SK-N-SH (cell line): ENCODE data around the gene BLID. TPM values are rescaled to one million over a fixed set of nuclear protein-coding genes. Genes with fewer than 3 reads are reported as not detected.

Experiments
- CTCF ChIA-PET: fragments of 300-600, 350-600 bp; formaldehyde crosslinking; extraction: SDS; loops from one replicate; lab custom pipeline; 2021; lab: Yijun Ruan, JAX
- POLR2A ChIA-PET: fragments of 350-600 bp; sonication (Branson Sonifier 250); formaldehyde crosslinking; extraction: SDS; loops from one replicate; lab custom pipeline; 2020; ENCODE audit warnings: antibody characterized with exemption, inconsistent platforms; lab: Yijun Ruan, JAX
- DNase-seq: peaks from one replicate; pipeline ENCODE4 v3.0.0; 2012
- H2AFZ ChIP-seq: fragments of 200-600 bp; sonication (generic); 2 replicates; pipeline ENCODE4 v1.8.1; 2016; ENCODE audit warnings: antibody characterized with exemption, mild to moderate bottlenecking, low read depth
- H3F3A ChIP-seq: fragments of 200-600 bp; sonication (generic); replicated peaks from 2 replicates; pipeline ENCODE3; 2016; ENCODE audit warnings: antibody characterized with exemption, mild to moderate bottlenecking; ENCODE audit not compliant: insufficient read depth
- H3K27ac ChIP-seq, 2 experiments: fragments of 200-500 bp in 1 of 2; fragments of 200-600 bp in 1 of 2; sonication (Bioruptor generic) in 1 of 2; sonication (generic), shearing (Covaris generic) in 1 of 2; 2 replicates each; pipeline versions ENCODE4 v1.5.1 to v1.6.1; 2014 to 2016; ENCODE audit warnings: low read depth in 2 of 2, inconsistent platforms in 1 of 2, low read length in 1 of 2, mild to moderate bottlenecking in 1 of 2, mixed read lengths in 1 of 2
- H3K27me3 ChIP-seq: fragments of 200-600 bp; sonication (generic), shearing (Covaris generic); 2 replicates; pipeline ENCODE4 v1.6.1; 2016; ENCODE audit warnings: mixed run types; ENCODE audit not compliant: insufficient read depth
- H3K36me3 ChIP-seq, 2 experiments: fragments of 200-500 bp in 1 of 2; fragments of 200-600 bp in 1 of 2; sonication (Bioruptor generic) in 1 of 2; sonication (generic) in 1 of 2; replicated peaks in 1 of 2; 2 replicates each; pipeline versions ENCODE3 to v1.5.1; 2014 to 2016; ENCODE audit warnings: low read length in 1 of 2, mild to moderate bottlenecking in 1 of 2; ENCODE audit not compliant: insufficient read depth in 2 of 2, control insufficient read depth in 1 of 2
- H3K4me1 ChIP-seq, 2 experiments: fragments of 200-500 bp in 1 of 2; fragments of 200-600 bp in 1 of 2; sonication (Bioruptor generic) in 1 of 2; sonication (generic), shearing (Covaris generic) in 1 of 2; 2 replicates each; pipeline versions ENCODE4 v1.5.1 to v1.6.1; 2014 to 2016; ENCODE audit warnings: low read depth in 1 of 2, low read length in 1 of 2, mixed run types in 1 of 2; ENCODE audit not compliant: insufficient read depth in 2 of 2, control insufficient read depth in 1 of 2
- H3K4me2 ChIP-seq: fragments of 200-600 bp; sonication (generic), shearing (Covaris generic); 2 replicates; pipeline ENCODE4 v1.6.1; 2017; ENCODE audit warnings: mixed run types
- H3K4me3 ChIP-seq, 2 experiments: fragments of 200-500 bp in 1 of 2; fragments of 200-600 bp in 1 of 2; sonication (Bioruptor generic) in 1 of 2; sonication (generic), shearing (Covaris generic) in 1 of 2; 2 replicates each; pipeline versions ENCODE4 v1.5.1 to v1.8.1; 2014 to 2016; ENCODE audit warnings: low read depth in 2 of 2, inconsistent platforms in 1 of 2, low read length in 1 of 2, mild to moderate bottlenecking in 1 of 2, mixed read lengths in 1 of 2, moderate library complexity in 1 of 2
- H3K79me2 ChIP-seq: fragments of 200-600 bp; sonication (generic); 2 replicates; pipeline ENCODE4 v1.8.1; 2017; ENCODE audit warnings: mild to moderate bottlenecking; ENCODE audit not compliant: insufficient read depth
- H3K9ac ChIP-seq: fragments of 200-600 bp; sonication (generic); 2 replicates; pipeline ENCODE4 v1.6.1; 2017; ENCODE audit warnings: mixed run types
- H3K9me2 ChIP-seq: fragments of 200-600 bp; sonication (generic); 2 replicates; pipeline ENCODE4 v1.6.1; 2017; ENCODE audit warnings: mixed run types
- H3K9me3 ChIP-seq: fragments of 200-600 bp; sonication (generic); 2 replicates; pipeline ENCODE4 v1.6.1; 2017; ENCODE audit warnings: mixed run types, mild to moderate bottlenecking, moderate library complexity
- H4K20me1 ChIP-seq: fragments of 200-600 bp; sonication (generic); 2 replicates; pipeline ENCODE4 v1.6.1; 2017; ENCODE audit warnings: mild to moderate bottlenecking, mixed run types; ENCODE audit not compliant: insufficient read depth
- EP300 ChIP-seq, 2 experiments: IDR thresholded peaks; 2 replicates each; pipeline versions ENCODE4 v1.4.0 to v1.6.1; 2012; ENCODE audit warnings: borderline replicate concordance in 1 of 2, low read depth in 1 of 2, low read length in 1 of 2
- EZH2phosphoT487 ChIP-seq: fragments of 200-600 bp; sonication (generic); IDR thresholded peaks from 2 replicates; pipeline ENCODE4 v1.6.1; 2017; ENCODE audit warnings: low read depth, mixed run types, mild to moderate bottlenecking, antibody characterized with exemption, moderate library complexity, borderline replicate concordance
- FOSL2 ChIP-seq: IDR thresholded peaks from 2 replicates; pipeline ENCODE4 v1.4.0; 2012; ENCODE audit warnings: low read depth, mild to moderate bottlenecking, moderate library complexity, borderline replicate concordance
- RCOR1 ChIP-seq: fragments of 150-350 bp; IDR thresholded peaks from 2 replicates; pipeline ENCODE4 v1.6.1; 2017; ENCODE audit warnings: antibody characterized with exemption, low read length
- TCF12 ChIP-seq: IDR thresholded peaks from 2 replicates; pipeline ENCODE4 v1.4.0; 2012
- YY1 ChIP-seq: IDR thresholded peaks from 2 replicates; pipeline ENCODE4 v1.4.0; 2012; ENCODE audit warnings: low read depth, mild to moderate bottlenecking
- polyA plus RNA-seq, 3 experiments: library from polyadenylated mRNA; depleted of rRNA; stranded (reverse); fragments of >200 nt; gene quantifications; 2 replicates each; pipeline ENCODE4 v1.2.3, GENCODE V29; 2012
- TF ChIP-seq, protein P1 (sequence below): IDR thresholded peaks from 2 replicates; pipeline ENCODE4 v1.4.0; 2012; ENCODE audit warnings: low read depth, borderline replicate concordance
- TF ChIP-seq, protein P2 (sequence below): IDR thresholded peaks from 2 replicates; pipeline ENCODE4 v1.6.1; 2012; ENCODE audit warnings: mild to moderate bottlenecking, low read depth, low read length, moderate library complexity
- TF ChIP-seq, protein P3 (sequence below): IDR thresholded peaks from 2 replicates; pipeline ENCODE4 v1.4.0; 2012; ENCODE audit warnings: low read depth, borderline replicate concordance
- TF ChIP-seq, protein P4 (sequence below): IDR thresholded peaks from 2 replicates; pipeline ENCODE4 v1.4.0; 2012; ENCODE audit warnings: low read depth
- TF ChIP-seq, protein P5 (sequence below): fragments of 200-600 bp; sonication (generic); IDR thresholded peaks from 2 replicates; pipeline ENCODE4 v1.6.1; 2017; ENCODE audit warnings: antibody characterized with exemption, mild to moderate bottlenecking, moderate library complexity
- TF ChIP-seq, protein P6 (sequence below): IDR thresholded peaks from 2 replicates; pipeline ENCODE4; 2012

The BLID gene
- polyA plus RNA-seq, 1 of the 3 experiments (the other 2 are of a cell fraction) = not detected

DNA sequence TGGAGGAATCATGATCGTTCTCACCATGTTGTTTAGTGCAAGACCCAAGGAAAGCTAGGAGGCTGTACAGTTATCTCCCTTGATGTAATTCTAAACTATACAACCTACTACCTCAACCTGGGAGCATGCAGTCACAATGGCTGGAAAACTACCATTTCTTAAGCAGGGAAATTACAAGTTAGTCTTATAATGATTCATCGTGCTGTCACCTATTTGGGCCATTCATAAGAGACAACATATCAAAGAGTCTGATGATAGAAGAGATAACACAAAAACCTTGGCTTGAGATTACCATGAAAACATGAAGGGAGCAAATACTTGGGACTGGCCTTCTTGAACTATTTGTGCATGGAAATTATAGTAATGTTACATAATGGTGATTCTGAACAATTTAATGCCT, 30.5 kb upstream of the BLID start (continued):
- TF ChIP-seq, protein P1, sequence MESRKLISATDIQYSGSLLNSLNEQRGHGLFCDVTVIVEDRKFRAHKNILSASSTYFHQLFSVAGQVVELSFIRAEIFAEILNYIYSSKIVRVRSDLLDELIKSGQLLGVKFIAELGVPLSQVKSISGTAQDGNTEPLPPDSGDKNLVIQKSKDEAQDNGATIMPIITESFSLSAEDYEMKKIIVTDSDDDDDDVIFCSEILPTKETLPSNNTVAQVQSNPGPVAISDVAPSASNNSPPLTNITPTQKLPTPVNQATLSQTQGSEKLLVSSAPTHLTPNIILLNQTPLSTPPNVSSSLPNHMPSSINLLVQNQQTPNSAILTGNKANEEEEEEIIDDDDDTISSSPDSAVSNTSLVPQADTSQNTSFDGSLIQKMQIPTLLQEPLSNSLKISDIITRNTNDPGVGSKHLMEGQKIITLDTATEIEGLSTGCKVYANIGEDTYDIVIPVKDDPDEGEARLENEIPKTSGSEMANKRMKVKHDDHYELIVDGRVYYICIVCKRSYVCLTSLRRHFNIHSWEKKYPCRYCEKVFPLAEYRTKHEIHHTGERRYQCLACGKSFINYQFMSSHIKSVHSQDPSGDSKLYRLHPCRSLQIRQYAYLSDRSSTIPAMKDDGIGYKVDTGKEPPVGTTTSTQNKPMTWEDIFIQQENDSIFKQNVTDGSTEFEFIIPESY = no peak
- peak; percentile 69; the same call in 1 of the 2 replicates for TF ChIP-seq TCF12
- TF ChIP-seq, protein P2, sequence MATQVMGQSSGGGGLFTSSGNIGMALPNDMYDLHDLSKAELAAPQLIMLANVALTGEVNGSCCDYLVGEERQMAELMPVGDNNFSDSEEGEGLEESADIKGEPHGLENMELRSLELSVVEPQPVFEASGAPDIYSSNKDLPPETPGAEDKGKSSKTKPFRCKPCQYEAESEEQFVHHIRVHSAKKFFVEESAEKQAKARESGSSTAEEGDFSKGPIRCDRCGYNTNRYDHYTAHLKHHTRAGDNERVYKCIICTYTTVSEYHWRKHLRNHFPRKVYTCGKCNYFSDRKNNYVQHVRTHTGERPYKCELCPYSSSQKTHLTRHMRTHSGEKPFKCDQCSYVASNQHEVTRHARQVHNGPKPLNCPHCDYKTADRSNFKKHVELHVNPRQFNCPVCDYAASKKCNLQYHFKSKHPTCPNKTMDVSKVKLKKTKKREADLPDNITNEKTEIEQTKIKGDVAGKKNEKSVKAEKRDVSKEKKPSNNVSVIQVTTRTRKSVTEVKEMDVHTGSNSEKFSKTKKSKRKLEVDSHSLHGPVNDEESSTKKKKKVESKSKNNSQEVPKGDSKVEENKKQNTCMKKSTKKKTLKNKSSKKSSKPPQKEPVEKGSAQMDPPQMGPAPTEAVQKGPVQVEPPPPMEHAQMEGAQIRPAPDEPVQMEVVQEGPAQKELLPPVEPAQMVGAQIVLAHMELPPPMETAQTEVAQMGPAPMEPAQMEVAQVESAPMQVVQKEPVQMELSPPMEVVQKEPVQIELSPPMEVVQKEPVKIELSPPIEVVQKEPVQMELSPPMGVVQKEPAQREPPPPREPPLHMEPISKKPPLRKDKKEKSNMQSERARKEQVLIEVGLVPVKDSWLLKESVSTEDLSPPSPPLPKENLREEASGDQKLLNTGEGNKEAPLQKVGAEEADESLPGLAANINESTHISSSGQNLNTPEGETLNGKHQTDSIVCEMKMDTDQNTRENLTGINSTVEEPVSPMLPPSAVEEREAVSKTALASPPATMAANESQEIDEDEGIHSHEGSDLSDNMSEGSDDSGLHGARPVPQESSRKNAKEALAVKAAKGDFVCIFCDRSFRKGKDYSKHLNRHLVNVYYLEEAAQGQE = no peak
- no peak for TF ChIP-seq RCOR1

DNA sequence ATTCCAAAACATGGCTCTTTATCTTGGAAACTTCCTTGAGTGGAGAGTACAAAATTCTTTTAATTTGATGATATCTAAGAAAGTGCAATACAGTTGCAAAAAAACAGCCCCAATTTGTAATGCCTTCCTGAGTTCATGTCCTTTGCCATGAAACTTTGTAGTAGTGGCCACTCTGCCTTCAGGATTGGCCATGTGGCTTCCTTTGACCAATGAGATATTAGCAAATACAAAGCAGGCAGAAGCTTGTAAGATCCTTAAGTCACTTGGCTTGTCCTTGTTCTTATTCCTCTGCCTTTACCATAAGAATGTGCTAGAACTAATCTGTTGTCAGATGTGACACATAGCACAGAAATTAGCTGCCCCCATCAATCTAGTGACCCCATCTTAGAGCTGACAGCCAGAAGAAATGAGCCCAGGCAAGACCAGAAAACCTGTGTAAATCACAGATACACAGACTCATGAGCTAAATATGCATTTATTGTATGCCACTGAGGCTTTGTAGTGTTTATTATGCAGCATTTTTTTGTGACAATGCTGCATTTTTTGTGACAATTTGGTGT, 29.8 kb upstream of the BLID start:
- ChIA-PET CTCF (interaction anchor here (0.7 to 1.2 kb wide), 2 partner anchors 44 to 55 kb away, joined by 3 read pairs; no protein-coding TSS in a partner anchor), POLR2A (no interaction called here)
- H3K27me3 ChIP-seq = no peaks in the 10 kb centered on the region
- H3K9ac ChIP-seq = no peak overlapping the region
- H3F3A ChIP-seq = peaks cover 99% of the 10 kb centered on the region
- no peak for DNase-seq
- H3K4me1 ChIP-seq = peaks cover 2 to 57% of the 10 kb centered on the region in 2 experiments; a peak in 3 of 4 replicates
- H3K36me3 ChIP-seq = peaks cover 0 to 84% of the 10 kb centered on the region in 2 experiments
- peaks cover 75% of the 10 kb centered on the region for H4K20me1 ChIP-seq
- no peaks in the 10 kb centered on the region for H3K9me3 ChIP-seq
- H3K4me2 ChIP-seq = peak overlapping the region; percentile 18; the same call in 1 of the 2 replicates
- H3K9me2 ChIP-seq = no peaks in the 10 kb centered on the region
- no peak overlapping the region for H3K4me3 ChIP-seq
- no peak overlapping the region for H2AFZ ChIP-seq
- H3K79me2 ChIP-seq = peaks cover 100% of the 10 kb centered on the region
- H3K27ac ChIP-seq = peak overlapping the region in 1 of 2 experiments; percentile 98
- TF ChIP-seq, protein P2 = no peak
- TF ChIP-seq FOSL2 = no peak
- TF ChIP-seq, protein P3, sequence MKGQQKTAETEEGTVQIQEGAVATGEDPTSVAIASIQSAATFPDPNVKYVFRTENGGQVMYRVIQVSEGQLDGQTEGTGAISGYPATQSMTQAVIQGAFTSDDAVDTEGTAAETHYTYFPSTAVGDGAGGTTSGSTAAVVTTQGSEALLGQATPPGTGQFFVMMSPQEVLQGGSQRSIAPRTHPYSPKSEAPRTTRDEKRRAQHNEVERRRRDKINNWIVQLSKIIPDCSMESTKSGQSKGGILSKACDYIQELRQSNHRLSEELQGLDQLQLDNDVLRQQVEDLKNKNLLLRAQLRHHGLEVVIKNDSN = peak; percentile 65; the same call in 1 of the 2 replicates
- TF ChIP-seq EP300 (IDR thresholded peaks at IDR 0.05; ENCODE audit: borderline replicate concordance in 1 of 2, low read depth in 1 of 2, low read length in 1 of 2) = no peak
- TF ChIP-seq, protein P4, sequence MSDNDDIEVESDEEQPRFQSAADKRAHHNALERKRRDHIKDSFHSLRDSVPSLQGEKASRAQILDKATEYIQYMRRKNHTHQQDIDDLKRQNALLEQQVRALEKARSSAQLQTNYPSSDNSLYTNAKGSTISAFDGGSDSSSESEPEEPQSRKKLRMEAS = no peak
- TF ChIP-seq, protein P1 = no peak
- TF ChIP-seq YY1 = no peak
- TF ChIP-seq, protein P5, sequence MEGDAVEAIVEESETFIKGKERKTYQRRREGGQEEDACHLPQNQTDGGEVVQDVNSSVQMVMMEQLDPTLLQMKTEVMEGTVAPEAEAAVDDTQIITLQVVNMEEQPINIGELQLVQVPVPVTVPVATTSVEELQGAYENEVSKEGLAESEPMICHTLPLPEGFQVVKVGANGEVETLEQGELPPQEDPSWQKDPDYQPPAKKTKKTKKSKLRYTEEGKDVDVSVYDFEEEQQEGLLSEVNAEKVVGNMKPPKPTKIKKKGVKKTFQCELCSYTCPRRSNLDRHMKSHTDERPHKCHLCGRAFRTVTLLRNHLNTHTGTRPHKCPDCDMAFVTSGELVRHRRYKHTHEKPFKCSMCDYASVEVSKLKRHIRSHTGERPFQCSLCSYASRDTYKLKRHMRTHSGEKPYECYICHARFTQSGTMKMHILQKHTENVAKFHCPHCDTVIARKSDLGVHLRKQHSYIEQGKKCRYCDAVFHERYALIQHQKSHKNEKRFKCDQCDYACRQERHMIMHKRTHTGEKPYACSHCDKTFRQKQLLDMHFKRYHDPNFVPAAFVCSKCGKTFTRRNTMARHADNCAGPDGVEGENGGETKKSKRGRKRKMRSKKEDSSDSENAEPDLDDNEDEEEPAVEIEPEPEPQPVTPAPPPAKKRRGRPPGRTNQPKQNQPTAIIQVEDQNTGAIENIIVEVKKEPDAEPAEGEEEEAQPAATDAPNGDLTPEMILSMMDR = no peak
- no peak for TF ChIP-seq EZH2phosphoT487
- TF ChIP-seq, protein P6, sequence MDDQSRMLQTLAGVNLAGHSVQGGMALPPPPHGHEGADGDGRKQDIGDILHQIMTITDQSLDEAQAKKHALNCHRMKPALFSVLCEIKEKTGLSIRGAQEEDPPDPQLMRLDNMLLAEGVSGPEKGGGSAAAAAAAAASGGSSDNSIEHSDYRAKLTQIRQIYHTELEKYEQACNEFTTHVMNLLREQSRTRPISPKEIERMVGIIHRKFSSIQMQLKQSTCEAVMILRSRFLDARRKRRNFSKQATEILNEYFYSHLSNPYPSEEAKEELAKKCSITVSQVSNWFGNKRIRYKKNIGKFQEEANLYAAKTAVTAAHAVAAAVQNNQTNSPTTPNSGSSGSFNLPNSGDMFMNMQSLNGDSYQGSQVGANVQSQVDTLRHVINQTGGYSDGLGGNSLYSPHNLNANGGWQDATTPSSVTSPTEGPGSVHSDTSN = peak; percentile 50
